ENCODE measurements around the gene TARS3. TPM values are rescaled to one million over a fixed set of nuclear protein-coding genes. Genes with fewer than 3 reads are reported as not detected.

Gene TARS3
- polyA plus RNA-seq, 2 of the 4 experiments (the other 2 are of a cell fraction): 6.7 to 9.5 TPM

GRCh38 chr15:101652098-101652785 lies 72.0 kb downstream of the TARS3 start, which contains the start of gene TM2D3:
Gene TM2D3, minus strand, starts transcription at chr15:101652381. Its CDS starts 20 bp downstream, at chr15:101652361.
- H3K27ac ChIP-seq: peak within 1 kb of the TSS; percentile 89 to 98
- WGBS (ENCODE audit: missing lambda C conversion rate): 2% methylated on average over 47 of the region's 75 CpGs
- no peak for FAIRE-seq
- ATAC-seq: peak; percentile 94 to 97
- H3K4me1 ChIP-seq: peaks cover 19% of the 10 kb centered on the region
- peak within 1 kb of the TSS; percentile 71 for H3K4me3 ChIP-seq
- CTCF ChIA-PET: interaction anchor here (0.6 to 9.2 kb wide), 11 partner anchors 11 to 364 kb away, joined by 3 to 71 read pairs (median 5); no protein-coding TSS in a partner anchor
- POLR2A ChIA-PET: interaction anchor here (1.0 kb wide), 2 partner anchors 32 to 357 kb away, joined by 4 to 6 read pairs; partner anchors contain the start of gene SNRPA1
- peak within 1 kb of the TSS; percentile 88 for H3K4me2 ChIP-seq
- DNase-seq (ENCODE audit: low read depth in 1 of 2, low spot score in 1 of 2): peak; percentile 94 to 96
- no peaks in the 10 kb centered on the region for H3K9me3 ChIP-seq
- no peak for TF ChIP-seq NFE2L2 (conservative IDR thresholded peaks at IDR 0.05; ENCODE audit: low read length)
- no peak for TF ChIP-seq RARB (CRISPR knock-in tag; IDR thresholded peaks at IDR 0.05)
- no peak for TF ChIP-seq HOXB13 (CRISPR knock-in tag; IDR thresholded peaks at IDR 0.05; ENCODE audit: low read depth)
- TF ChIP-seq HOXA7 (CRISPR knock-in tag; IDR thresholded peaks at IDR 0.05): no peak
- peak; percentile 93 for TF ChIP-seq POLR2A (IDR thresholded peaks at IDR 0.05; ENCODE audit: low read length)
- TF ChIP-seq, protein P1, sequence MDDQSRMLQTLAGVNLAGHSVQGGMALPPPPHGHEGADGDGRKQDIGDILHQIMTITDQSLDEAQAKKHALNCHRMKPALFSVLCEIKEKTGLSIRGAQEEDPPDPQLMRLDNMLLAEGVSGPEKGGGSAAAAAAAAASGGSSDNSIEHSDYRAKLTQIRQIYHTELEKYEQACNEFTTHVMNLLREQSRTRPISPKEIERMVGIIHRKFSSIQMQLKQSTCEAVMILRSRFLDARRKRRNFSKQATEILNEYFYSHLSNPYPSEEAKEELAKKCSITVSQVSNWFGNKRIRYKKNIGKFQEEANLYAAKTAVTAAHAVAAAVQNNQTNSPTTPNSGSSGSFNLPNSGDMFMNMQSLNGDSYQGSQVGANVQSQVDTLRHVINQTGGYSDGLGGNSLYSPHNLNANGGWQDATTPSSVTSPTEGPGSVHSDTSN (IDR thresholded peaks at IDR 0.05): peak; percentile 49; the same call in 1 of the 2 replicates
- TF ChIP-seq E2F6 (IDR thresholded peaks at IDR 0.05; ENCODE audit: borderline replicate concordance, low read depth): peak; percentile 94
- no peak for TF ChIP-seq CBX8 (IDR thresholded peaks at IDR 0.05)
- TF ChIP-seq EHMT2 (IDR thresholded peaks at IDR 0.05; ENCODE audit: low read depth): no peak
- peak; percentile 87 for TF ChIP-seq BHLHE40 (IDR thresholded peaks at IDR 0.05; ENCODE audit: low read depth, low read length)
- peak; percentile 77 to 95 for TF ChIP-seq JUN (IDR thresholded peaks at IDR 0.05)
- TF ChIP-seq HOXB5 (CRISPR knock-in tag; IDR thresholded peaks at IDR 0.05): no peak
- TF ChIP-seq FOSB (CRISPR knock-in tag; IDR thresholded peaks at IDR 0.05): no peak
- TF ChIP-seq TFCP2L1 (CRISPR knock-in tag; IDR thresholded peaks at IDR 0.05): no peak
- peak; percentile 65 for TF ChIP-seq CHD2 (IDR thresholded peaks at IDR 0.05; ENCODE audit: low read length, partially characterized antibody)
- TF ChIP-seq USF2 (IDR thresholded peaks at IDR 0.05): no peak
- peak; percentile 83; the same call in 1 of the 2 replicates for TF ChIP-seq MAZ (IDR thresholded peaks at IDR 0.05; ENCODE audit: borderline replicate concordance, low read depth, low read length)
- TF ChIP-seq, protein P2, sequence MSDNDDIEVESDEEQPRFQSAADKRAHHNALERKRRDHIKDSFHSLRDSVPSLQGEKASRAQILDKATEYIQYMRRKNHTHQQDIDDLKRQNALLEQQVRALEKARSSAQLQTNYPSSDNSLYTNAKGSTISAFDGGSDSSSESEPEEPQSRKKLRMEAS (IDR thresholded peaks at IDR 0.05): peak; percentile 96
- TF ChIP-seq FOSL2 (IDR thresholded peaks at IDR 0.05): no peak
- TF ChIP-seq FOSL2 (CRISPR knock-in tag; IDR thresholded peaks at IDR 0.05): peak; percentile 71
- TF ChIP-seq TP53 (CRISPR knock-in tag; IDR thresholded peaks at IDR 0.05): no peak
- TF ChIP-seq RAD21 (conservative IDR thresholded peaks at IDR 0.05 in 1 of 2, IDR thresholded peaks at IDR 0.05 in 1 of 2): peak; percentile 48 to 64; a peak in 4 of 5 replicates
- no peak for TF ChIP-seq ELK1 (IDR thresholded peaks at IDR 0.05; ENCODE audit: low read depth, low read length)
- TF ChIP-seq MYC (IDR thresholded peaks at IDR 0.05; ENCODE audit: borderline replicate concordance, low read length): peak; percentile 94
- no peak for TF ChIP-seq KDM1A (IDR thresholded peaks at IDR 0.05; ENCODE audit: low read depth)
- no peak for TF ChIP-seq HEYL (CRISPR knock-in tag; IDR thresholded peaks at IDR 0.05)
- peak; percentile 58; the same call in 2 of the 3 replicates for TF ChIP-seq SMC3 (IDR thresholded peaks at IDR 0.05)
- peak; percentile 3; the same call in 1 of the 2 replicates for TF ChIP-seq GATA3 (IDR thresholded peaks at IDR 0.05; ENCODE audit: borderline replicate concordance)
- no peak for TF ChIP-seq POLR2AphosphoS2 (conservative IDR thresholded peaks at IDR 0.05; ENCODE audit: low read length)
- TF ChIP-seq HDAC2 (IDR thresholded peaks at IDR 0.05): no peak
- peak; percentile 94 for TF ChIP-seq PHF8 (IDR thresholded peaks at IDR 0.05; ENCODE audit: borderline replicate concordance, low read depth)
- TF ChIP-seq, protein P3, sequence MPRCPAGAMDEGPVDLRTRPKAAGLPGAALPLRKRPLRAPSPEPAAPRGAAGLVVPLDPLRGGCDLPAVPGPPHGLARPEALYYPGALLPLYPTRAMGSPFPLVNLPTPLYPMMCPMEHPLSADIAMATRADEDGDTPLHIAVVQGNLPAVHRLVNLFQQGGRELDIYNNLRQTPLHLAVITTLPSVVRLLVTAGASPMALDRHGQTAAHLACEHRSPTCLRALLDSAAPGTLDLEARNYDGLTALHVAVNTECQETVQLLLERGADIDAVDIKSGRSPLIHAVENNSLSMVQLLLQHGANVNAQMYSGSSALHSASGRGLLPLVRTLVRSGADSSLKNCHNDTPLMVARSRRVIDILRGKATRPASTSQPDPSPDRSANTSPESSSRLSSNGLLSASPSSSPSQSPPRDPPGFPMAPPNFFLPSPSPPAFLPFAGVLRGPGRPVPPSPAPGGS (IDR thresholded peaks at IDR 0.05): peak; percentile 93
- TF ChIP-seq RCOR1 (IDR thresholded peaks at IDR 0.05; ENCODE audit: low read depth, low read length): no peak
- TF ChIP-seq NPAS2 (CRISPR knock-in tag; IDR thresholded peaks at IDR 0.05; ENCODE audit: borderline replicate concordance): no peak
- no peak for TF ChIP-seq NR3C1 (IDR thresholded peaks at IDR 0.05)
- no peak for TF ChIP-seq RNF2 (IDR thresholded peaks at IDR 0.05; ENCODE audit: borderline replicate concordance, low read depth)
- no peak for TF ChIP-seq CBX2 (IDR thresholded peaks at IDR 0.05; ENCODE audit: borderline replicate concordance, low read depth)
- no peak for TF ChIP-seq ZSCAN20 (CRISPR knock-in tag; IDR thresholded peaks at IDR 0.05)
- no peak for TF ChIP-seq EP300 (IDR thresholded peaks at IDR 0.05)

Data from A549 (cell line).